ENCODE results near the gene KAZN.

Gene KAZN

DNA sequence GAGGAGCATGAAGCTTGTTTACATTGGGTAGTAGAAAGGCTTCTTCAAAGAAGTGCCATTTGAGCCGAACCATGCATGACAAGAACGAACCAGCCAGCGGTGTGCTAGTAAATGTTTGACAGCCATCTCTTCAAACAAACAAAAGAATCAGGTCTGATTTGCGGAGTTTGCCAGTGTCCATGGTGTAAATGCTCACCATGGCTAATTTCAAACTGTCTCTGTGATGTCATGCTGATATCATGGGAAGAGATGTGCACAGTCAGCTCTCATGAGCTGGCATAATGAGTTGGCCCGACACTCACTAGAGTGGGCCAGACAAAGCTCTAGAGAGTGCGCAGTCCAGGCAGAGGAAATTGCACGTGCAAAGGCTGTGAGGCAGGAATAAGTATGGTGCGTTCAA, 101.1 kb downstream of the KAZN start:
- Histone ChIP-seq H3K79me1 (ENCODE audit: low read length) (no peaks in the 10 kb centered on the region), H4K91ac (ENCODE audit: low read depth, low read length) (no peak overlapping the region), H3K23ac (ENCODE audit: low read length) (no peak overlapping the region), H4K8ac (ENCODE audit: low read depth, low read length) (no peak overlapping the region), H2BK5ac (ENCODE audit: low read depth, low read length, poor library complexity) (no peak overlapping the region), H3K79me2 (ENCODE audit: control insufficient read depth, insufficient read depth, low read length, poor library complexity) (no peaks in the 10 kb centered on the region), H2AFZ (ENCODE audit: insufficient read depth, low read length, poor library complexity) (no peak overlapping the region), H3K9me3 (ENCODE audit: insufficient read depth, low read depth, low read length) (no peaks in the 10 kb centered on the region), H3K27me3 (ENCODE audit: insufficient read depth, low read length) (no peaks in the 10 kb centered on the region), H4K12ac (ENCODE audit: low read depth, low read length) (no peak overlapping the region), H3K9ac (ENCODE audit: low read length) (no peak overlapping the region), H3K4me3 (ENCODE audit: low read depth, low read length) (no peak overlapping the region), H3K18ac (ENCODE audit: low read length) (no peak overlapping the region), H3K4ac (ENCODE audit: low read depth, low read length) (no peak overlapping the region), H2BK12ac (ENCODE audit: low read length) (no peak overlapping the region), H3K14ac (ENCODE audit: low read length) (no peak overlapping the region), H2BK120ac (ENCODE audit: insufficient read depth, low read length, poor library complexity) (no peak overlapping the region), H3K4me1 (ENCODE audit: control insufficient read depth in 1 of 2, insufficient read depth in 2 of 2, low read length in 2 of 2) (peaks cover 8 to 12% of the 10 kb centered on the region in 2 experiments), H3K27ac (ENCODE audit: low read depth, low read length) (no peak overlapping the region), H3K36me3 (ENCODE audit: control insufficient read depth in 1 of 2, insufficient read depth in 2 of 2, low read length in 2 of 2) (no peaks in the 10 kb centered on the region), H3K4me2 (ENCODE audit: low read length) (no peak overlapping the region), H2AK5ac (ENCODE audit: low read length) (no peak overlapping the region)
- no peak for DNase-seq
- no CpG with 5 or more reads among the region's 8 CpGs for WGBS (ENCODE audit: extremely low coverage, insufficient coverage, insufficient read length)

DNA sequence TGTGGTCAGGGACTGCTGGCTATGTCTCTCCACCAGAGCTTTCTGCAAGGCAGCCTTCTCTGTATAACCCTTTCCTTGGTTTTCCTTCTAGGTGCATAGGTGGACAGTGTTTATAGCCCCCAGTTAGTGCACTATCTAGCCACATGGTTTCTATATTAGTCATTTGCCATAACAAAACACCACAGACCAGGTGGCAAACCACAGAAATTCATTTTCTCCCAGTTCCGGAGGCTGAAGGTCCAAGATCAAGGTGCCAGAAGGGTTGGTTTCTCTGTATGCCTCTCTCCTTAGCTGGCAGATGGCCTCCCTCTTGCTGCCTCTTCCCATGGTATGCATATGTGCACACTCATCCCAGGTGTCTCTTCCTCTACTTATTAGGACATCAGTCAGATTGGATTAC, 106.4 kb downstream of the KAZN start:
- no peak for DNase-seq
- Histone ChIP-seq H3K79me1 (ENCODE audit: low read length) (no peaks in the 10 kb centered on the region), H2AFZ (ENCODE audit: insufficient read depth, low read length, poor library complexity) (no peak overlapping the region), H2BK120ac (ENCODE audit: insufficient read depth, low read length, poor library complexity) (no peak overlapping the region), H3K27me3 (ENCODE audit: insufficient read depth, low read length) (no peaks in the 10 kb centered on the region), H3K4me2 (ENCODE audit: low read length) (no peak overlapping the region), H3K18ac (ENCODE audit: low read length) (no peak overlapping the region), H3K9ac (ENCODE audit: low read length) (no peak overlapping the region), H3K79me2 (ENCODE audit: control insufficient read depth, insufficient read depth, low read length, poor library complexity) (no peaks in the 10 kb centered on the region), H3K4me1 (ENCODE audit: control insufficient read depth in 1 of 2, insufficient read depth in 2 of 2, low read length in 2 of 2) (no peaks in the 10 kb centered on the region), H3K27ac (ENCODE audit: low read depth, low read length) (no peak overlapping the region), H3K36me3 (ENCODE audit: control insufficient read depth in 1 of 2, insufficient read depth in 2 of 2, low read length in 2 of 2) (no peaks in the 10 kb centered on the region), H3K9me3 (ENCODE audit: insufficient read depth, low read depth, low read length) (no peaks in the 10 kb centered on the region), H2BK12ac (ENCODE audit: low read length) (no peak overlapping the region), H4K91ac (ENCODE audit: low read depth, low read length) (no peak overlapping the region), H3K4me3 (ENCODE audit: low read depth, low read length) (no peak overlapping the region), H4K8ac (ENCODE audit: low read depth, low read length) (no peak overlapping the region), H3K23ac (ENCODE audit: low read length) (no peak overlapping the region), H2AK5ac (ENCODE audit: low read length) (no peak overlapping the region), H2BK5ac (ENCODE audit: low read depth, low read length, poor library complexity) (no peak overlapping the region), H4K12ac (ENCODE audit: low read depth, low read length) (no peak overlapping the region), H3K14ac (ENCODE audit: low read length) (no peak overlapping the region), H3K4ac (ENCODE audit: low read depth, low read length) (no peak overlapping the region)
- WGBS (ENCODE audit: extremely low coverage, insufficient coverage, insufficient read length): no CpG with 5 or more reads among the region's 1 CpG

DNA sequence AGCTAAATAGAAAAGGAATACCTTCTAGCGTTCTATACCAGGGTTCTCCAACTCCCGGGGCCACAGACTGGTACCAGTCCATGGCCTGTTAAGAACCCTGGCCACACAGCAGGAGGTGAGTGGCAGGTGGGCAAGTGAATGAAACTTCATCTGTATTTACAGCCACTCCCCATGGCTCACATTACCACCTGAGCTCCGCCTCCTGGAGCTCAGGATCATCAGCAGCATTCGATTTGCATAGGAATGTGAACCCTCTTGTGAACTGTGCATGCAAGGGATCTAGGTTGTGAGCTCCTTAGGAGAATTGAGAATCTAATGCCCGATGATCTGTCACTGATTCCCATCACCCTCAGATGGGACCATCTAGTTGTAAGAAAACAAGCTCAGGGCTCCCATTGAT, 107.3 kb downstream of the KAZN start:
- no peak overlapping the region for H3K9ac ChIP-seq (ENCODE audit: low read length)
- H2BK120ac ChIP-seq (ENCODE audit: insufficient read depth, low read length, poor library complexity): no peak overlapping the region
- H3K79me1 ChIP-seq (ENCODE audit: low read length): no peaks in the 10 kb centered on the region
- H2BK5ac ChIP-seq (ENCODE audit: low read depth, low read length, poor library complexity): no peak overlapping the region
- DNase-seq: no peak
- no peak overlapping the region for H4K91ac ChIP-seq (ENCODE audit: low read depth, low read length)
- H3K14ac ChIP-seq (ENCODE audit: low read length): no peak overlapping the region
- H3K27me3 ChIP-seq (ENCODE audit: insufficient read depth, low read length): no peaks in the 10 kb centered on the region
- H2BK12ac ChIP-seq (ENCODE audit: low read length): no peak overlapping the region
- no peaks in the 10 kb centered on the region for H3K4me1 ChIP-seq (ENCODE audit: control insufficient read depth in 1 of 2, insufficient read depth in 2 of 2, low read length in 2 of 2)
- no peaks in the 10 kb centered on the region for H3K36me3 ChIP-seq (ENCODE audit: control insufficient read depth in 1 of 2, insufficient read depth in 2 of 2, low read length in 2 of 2)
- H4K8ac ChIP-seq (ENCODE audit: low read depth, low read length): no peak overlapping the region
- no peak overlapping the region for H3K4me2 ChIP-seq (ENCODE audit: low read length)
- no CpG with 5 or more reads among the region's 5 CpGs for WGBS (ENCODE audit: extremely low coverage, insufficient coverage, insufficient read length)
- H2AFZ ChIP-seq (ENCODE audit: insufficient read depth, low read length, poor library complexity): no peak overlapping the region
- H3K27ac ChIP-seq (ENCODE audit: low read depth, low read length): no peak overlapping the region
- no peak overlapping the region for H3K18ac ChIP-seq (ENCODE audit: low read length)
- H3K23ac ChIP-seq (ENCODE audit: low read length): no peak overlapping the region
- no peaks in the 10 kb centered on the region for H3K9me3 ChIP-seq (ENCODE audit: insufficient read depth, low read depth, low read length)
- H3K79me2 ChIP-seq (ENCODE audit: control insufficient read depth, insufficient read depth, low read length, poor library complexity): no peaks in the 10 kb centered on the region
- no peak overlapping the region for H3K4me3 ChIP-seq (ENCODE audit: low read depth, low read length)
- H4K12ac ChIP-seq (ENCODE audit: low read depth, low read length): no peak overlapping the region
- H3K4ac ChIP-seq (ENCODE audit: low read depth, low read length): no peak overlapping the region
- H2AK5ac ChIP-seq (ENCODE audit: low read length): no peak overlapping the region

DNA sequence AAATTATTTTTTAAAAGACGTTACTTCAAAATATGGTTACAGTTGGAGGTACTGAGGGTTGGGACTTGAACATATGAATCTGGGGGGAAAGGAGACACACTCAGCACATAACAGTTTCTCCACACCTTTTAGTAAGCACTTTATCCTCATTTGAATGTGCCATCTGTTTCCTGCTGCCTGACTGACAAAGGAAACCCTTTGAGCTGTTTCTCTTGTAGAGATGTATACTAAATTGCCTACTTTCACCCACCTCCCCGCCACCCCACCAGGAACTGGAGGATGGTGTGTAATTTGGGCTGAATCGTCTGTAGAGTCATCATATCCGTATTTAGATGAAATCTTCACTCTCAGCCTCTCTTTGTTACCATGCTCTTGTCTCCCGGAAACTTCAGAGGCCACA, 108.1 kb downstream of the KAZN start:
- no peak for DNase-seq
- H2BK12ac ChIP-seq (ENCODE audit: low read length): no peak overlapping the region
- H3K23ac ChIP-seq (ENCODE audit: low read length): no peak overlapping the region
- H3K4me2 ChIP-seq (ENCODE audit: low read length): no peak overlapping the region
- no peak overlapping the region for H3K9ac ChIP-seq (ENCODE audit: low read length)
- no peaks in the 10 kb centered on the region for H3K36me3 ChIP-seq (ENCODE audit: control insufficient read depth in 1 of 2, insufficient read depth in 2 of 2, low read length in 2 of 2)
- H4K8ac ChIP-seq (ENCODE audit: low read depth, low read length): no peak overlapping the region
- H3K27me3 ChIP-seq (ENCODE audit: insufficient read depth, low read length): no peaks in the 10 kb centered on the region
- no peaks in the 10 kb centered on the region for H3K79me2 ChIP-seq (ENCODE audit: control insufficient read depth, insufficient read depth, low read length, poor library complexity)
- no peak overlapping the region for H4K91ac ChIP-seq (ENCODE audit: low read depth, low read length)
- H2AK5ac ChIP-seq (ENCODE audit: low read length): no peak overlapping the region
- no peak overlapping the region for H2BK120ac ChIP-seq (ENCODE audit: insufficient read depth, low read length, poor library complexity)
- H3K9me3 ChIP-seq (ENCODE audit: insufficient read depth, low read depth, low read length): peaks cover 3% of the 10 kb centered on the region
- no peak overlapping the region for H4K12ac ChIP-seq (ENCODE audit: low read depth, low read length)
- no peak overlapping the region for H3K4ac ChIP-seq (ENCODE audit: low read depth, low read length)
- no peak overlapping the region for H3K14ac ChIP-seq (ENCODE audit: low read length)
- no peaks in the 10 kb centered on the region for H3K79me1 ChIP-seq (ENCODE audit: low read length)
- H2BK5ac ChIP-seq (ENCODE audit: low read depth, low read length, poor library complexity): no peak overlapping the region
- no peak overlapping the region for H3K27ac ChIP-seq (ENCODE audit: low read depth, low read length)
- no CpG with 5 or more reads among the region's 5 CpGs for WGBS (ENCODE audit: extremely low coverage, insufficient coverage, insufficient read length)
- H3K4me1 ChIP-seq (ENCODE audit: control insufficient read depth in 1 of 2, insufficient read depth in 2 of 2, low read length in 2 of 2): no peaks in the 10 kb centered on the region
- no peak overlapping the region for H3K4me3 ChIP-seq (ENCODE audit: low read depth, low read length)
- no peak overlapping the region for H2AFZ ChIP-seq (ENCODE audit: insufficient read depth, low read length, poor library complexity)
- H3K18ac ChIP-seq (ENCODE audit: low read length): no peak overlapping the region
